ENCODE data around the gene WDR88.
"Not testable (repeated sequence)": the region's sequence is repeated elsewhere in the genome, so short reads cannot be mapped to it uniquely, and the experiment has no call there.

GRCh38 chr19:33222255-33222654 is 90.3 kb downstream of the WDR88 start:
- not testable (repeated sequence) for TF ChIP-seq EZH2phosphoT487 (IDR thresholded peaks at IDR 0.05; ENCODE audit: unreplicated experiment); POLR2AphosphoS5 (IDR thresholded peaks at IDR 0.05; ENCODE audit: low read depth); CTCF (conservative IDR thresholded peaks at IDR 0.05; ENCODE audit: low read depth in 2 of 2); EZH2 (IDR thresholded peaks at IDR 0.05; ENCODE audit: low read depth, unreplicated experiment); ZNF331 (CRISPR knock-in tag; IDR thresholded peaks at IDR 0.05; ENCODE audit: low read depth); CREB1 (CRISPR knock-in tag; IDR thresholded peaks at IDR 0.05; ENCODE audit: low read depth); STAT1 (IDR thresholded peaks at IDR 0.05; ENCODE audit: unreplicated experiment)
